ENCODE data around the gene SLC9A4.

DNA sequence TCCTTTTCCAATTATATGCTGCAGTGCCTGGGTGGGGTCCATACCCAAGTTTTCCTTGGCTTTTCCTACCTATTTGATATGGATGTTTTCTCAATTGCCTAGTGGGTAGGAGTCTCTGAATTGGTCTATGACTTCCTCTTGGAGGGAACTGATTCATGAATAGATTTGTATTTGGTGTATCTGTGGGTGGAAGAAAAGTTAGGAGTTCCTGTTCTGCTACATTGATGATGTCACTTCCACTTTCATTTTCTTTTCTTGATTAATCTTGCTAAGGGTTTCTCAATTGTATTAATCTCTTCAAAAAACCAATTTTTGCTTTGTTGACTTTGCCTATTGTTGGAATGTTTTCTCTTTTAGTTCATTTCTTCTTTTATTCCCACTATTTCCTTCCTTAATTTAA, 108.9 kb downstream of the SLC9A4 start:
- TF ChIP-seq ZZZ3 (IDR thresholded peaks at IDR 0.05; ENCODE audit: control insufficient read depth, insufficient read length, low read depth) (no peak), POLR2A (IDR thresholded peaks at IDR 0.05; ENCODE audit: low read depth, low read length) (no peak), TAF1 (IDR thresholded peaks at IDR 0.05; ENCODE audit: borderline replicate concordance, low read depth, low read length) (no peak), MYC (IDR thresholded peaks at IDR 0.05; ENCODE audit: insufficient read depth, insufficient read length, insufficient replicate concordance, low read length, severe bottlenecking) (no peak), HCFC1 (IDR thresholded peaks at IDR 0.05; ENCODE audit: low read length) (no peak), CBFB (IDR thresholded peaks at IDR 0.05; ENCODE audit: low read depth) (no peak), FOXM1 (IDR thresholded peaks at IDR 0.05; ENCODE audit: low read depth, low read length) (no peak), NFYB (IDR thresholded peaks at IDR 0.05; ENCODE audit: insufficient read depth, low read depth, low read length) (no peak), EZH2 (IDR thresholded peaks at IDR 0.05; ENCODE audit: borderline replicate concordance, control insufficient read depth, low read depth, low read length) (no peak), CREB1 (IDR thresholded peaks at IDR 0.05; ENCODE audit: low read depth) (no peak), ZSCAN29 (IDR thresholded peaks at IDR 0.05) (no peak)
- TF ChIP-seq, protein P1, sequence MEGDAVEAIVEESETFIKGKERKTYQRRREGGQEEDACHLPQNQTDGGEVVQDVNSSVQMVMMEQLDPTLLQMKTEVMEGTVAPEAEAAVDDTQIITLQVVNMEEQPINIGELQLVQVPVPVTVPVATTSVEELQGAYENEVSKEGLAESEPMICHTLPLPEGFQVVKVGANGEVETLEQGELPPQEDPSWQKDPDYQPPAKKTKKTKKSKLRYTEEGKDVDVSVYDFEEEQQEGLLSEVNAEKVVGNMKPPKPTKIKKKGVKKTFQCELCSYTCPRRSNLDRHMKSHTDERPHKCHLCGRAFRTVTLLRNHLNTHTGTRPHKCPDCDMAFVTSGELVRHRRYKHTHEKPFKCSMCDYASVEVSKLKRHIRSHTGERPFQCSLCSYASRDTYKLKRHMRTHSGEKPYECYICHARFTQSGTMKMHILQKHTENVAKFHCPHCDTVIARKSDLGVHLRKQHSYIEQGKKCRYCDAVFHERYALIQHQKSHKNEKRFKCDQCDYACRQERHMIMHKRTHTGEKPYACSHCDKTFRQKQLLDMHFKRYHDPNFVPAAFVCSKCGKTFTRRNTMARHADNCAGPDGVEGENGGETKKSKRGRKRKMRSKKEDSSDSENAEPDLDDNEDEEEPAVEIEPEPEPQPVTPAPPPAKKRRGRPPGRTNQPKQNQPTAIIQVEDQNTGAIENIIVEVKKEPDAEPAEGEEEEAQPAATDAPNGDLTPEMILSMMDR (IDR thresholded peaks at IDR 0.05 in 2 of 3, conservative IDR thresholded peaks at IDR 0.05 in 1 of 3; ENCODE audit: control insufficient read depth in 2 of 3, extremely low read depth in 1 of 3, insufficient read depth in 1 of 3, low read depth in 3 of 3, low read length in 3 of 3), result no peak
